ENCODE measurements around the gene USP17L26.
"Not testable (repeated sequence)": the region's sequence is repeated elsewhere in the genome, so short reads cannot be mapped to it uniquely, and the experiment has no call there.

Gene USP17L26

GRCh38 chr4:9334358-9334757 lies at the start of gene USP17L26:
TSS of gene USP17L26 (plus strand) at chr4:9334658. CDS start at chr4:9334658, 0 bp downstream.
- not testable (repeated sequence) for DNase-seq

GRCh38 chr4:9324191-9324590 lies 10.3 kb upstream of the USP17L26 start:
- not testable (repeated sequence) for DNase-seq

GRCh38 chr4:9324865-9325264 lies 9.6 kb upstream of the USP17L26 start, which contains the start of gene USP17L24:
TSS of gene USP17L24 (plus strand) at chr4:9325165. CDS start at chr4:9325165, 0 bp downstream.
- DNase-seq = not testable (repeated sequence)

GRCh38 chr4:9329611-9330010 lies 4.8 kb upstream of the USP17L26 start, which contains the start of gene USP17L25:
TSS of gene USP17L25 (plus strand) at chr4:9329911. CDS start at chr4:9329911, 0 bp downstream.
- DNase-seq = not testable (repeated sequence)

- DNase-seq = not testable (repeated sequence)
Observed at GRCh38 chr4:9339103-9339502, 4.6 kb downstream of the USP17L26 start, which contains the start of gene USP17L5. TSS of gene USP17L5 (plus strand) at chr4:9339403. CDS start at chr4:9339403, 0 bp downstream.

- not testable (repeated sequence) for DNase-seq
Observed at GRCh38 chr4:9343848-9344247, 9.4 kb downstream of the USP17L26 start, which contains the start of gene USP17L27. TSS of gene USP17L27 (plus strand) at chr4:9344148. CDS start at chr4:9344148, 0 bp downstream.

- not testable (repeated sequence) for DNase-seq
Observed at GRCh38 chr4:9348593-9348992, 14.1 kb downstream of the USP17L26 start, which contains the start of gene USP17L28. TSS of gene USP17L28 (plus strand) at chr4:9348893. CDS start at chr4:9348893, 0 bp downstream.

GRCh38 chr4:9350866-9351265 lies 16.4 kb downstream of the USP17L26 start:
- not testable (repeated sequence) for DNase-seq

- DNase-seq = not testable (repeated sequence)
Observed at GRCh38 chr4:9353338-9353737, 18.9 kb downstream of the USP17L26 start, which contains the start of gene USP17L29. TSS of gene USP17L29 (plus strand) at chr4:9353638. CDS start at chr4:9353638, 0 bp downstream.

GRCh38 chr4:9362829-9363228 lies 28.4 kb downstream of the USP17L26 start, which contains the start of gene USP17L30:
TSS of gene USP17L30 (plus strand) at chr4:9363129. CDS start at chr4:9363129, 0 bp downstream.
- DNase-seq = not testable (repeated sequence)

- DNase-seq = not testable (repeated sequence)
Observed at GRCh38 chr4:9379881-9380280, 45.4 kb downstream of the USP17L26 start.

- DNase-seq = not testable (repeated sequence)
Observed at GRCh38 chr4:9381012-9381534, 46.6 kb downstream of the USP17L26 start.

GRCh38 chr4:9384126-9384525 lies 49.7 kb downstream of the USP17L26 start:
- DNase-seq = no peak
